SU-DHL-6 (cell line): ENCODE data around the gene SREBF2.

Experiments used
- H2AFZ ChIP-seq: fragments of 200-600 bp; sonication (generic); 2 replicates; pipeline ENCODE4 v1.6.1; 2014; ENCODE audit warnings: low read depth, mild to moderate bottlenecking, moderate library complexity, mixed read lengths, antibody characterized with exemption, low read length; ENCODE audit not compliant: severe bottlenecking
- H3F3A ChIP-seq: fragments of 200-600 bp; shearing (Covaris generic); 2 replicates; pipeline ENCODE4 v1.6.0; 2016; ENCODE audit warnings: antibody characterized with exemption, mild to moderate bottlenecking; ENCODE audit not compliant: insufficient read depth
- H3K27ac ChIP-seq: fragments of 200-600 bp; sonication (generic); 2 replicates; pipeline ENCODE4 v1.5.1; 2016; ENCODE audit warnings: low read depth, mild to moderate bottlenecking, low read length, moderate library complexity, mixed read lengths
- H3K27me3 ChIP-seq: fragments of 200-600 bp; sonication (generic), shearing (Covaris generic); 2 replicates; pipeline ENCODE4 v1.6.0; 2014; ENCODE audit warnings: mild to moderate bottlenecking, low read length
- H3K36me3 ChIP-seq: fragments of 200-600 bp; sonication (generic); 2 replicates; pipeline ENCODE4 v1.6.1; 2014; ENCODE audit warnings: mild to moderate bottlenecking, low read length, mixed read lengths
- H3K4me2 ChIP-seq: fragments of 300-600, 200-600 bp; shearing (Covaris generic), sonication (generic); 2 replicates; pipeline ENCODE4 v1.6.0; 2014; ENCODE audit warnings: low read length, low read depth, mild to moderate bottlenecking; ENCODE audit not compliant: poor library complexity, severe bottlenecking
- H3K4me3 ChIP-seq: fragments of 200-600 bp; sonication (generic); 2 replicates; pipeline ENCODE4 v1.5.1; 2014; ENCODE audit warnings: antibody characterized with exemption, low read length, mild to moderate bottlenecking, mixed read lengths; ENCODE audit not compliant: insufficient read depth, poor library complexity, severe bottlenecking
- H3K79me2 ChIP-seq: fragments of 200-600 bp; sonication (generic); 2 replicates; pipeline ENCODE4 v1.6.1; 2014; ENCODE audit warnings: mild to moderate bottlenecking, low read length, moderate library complexity; ENCODE audit not compliant: insufficient read depth
- H3K9ac ChIP-seq: fragments of 200-600 bp; sonication (generic); 2 replicates; pipeline ENCODE4 v1.7.0; 2014; ENCODE audit warnings: mild to moderate bottlenecking, low read length
- H3K9me2 ChIP-seq: fragments of 200-600 bp; sonication (generic); replicated peaks from 2 replicates; pipeline ENCODE4 v1.6.1; 2014; ENCODE audit warnings: low read length; ENCODE audit not compliant: insufficient read depth
- H3K9me3 ChIP-seq: fragments of 200-600 bp; sonication (generic); 2 replicates; pipeline ENCODE4 v1.6.1; 2014; ENCODE audit warnings: low read length, mixed read lengths; ENCODE audit not compliant: insufficient read depth
- H4K20me1 ChIP-seq: fragments of 200-600 bp; sonication (generic); 2 replicates; pipeline ENCODE4 v1.6.1; 2014; ENCODE audit warnings: low read depth, mild to moderate bottlenecking, antibody characterized with exemption, low read length, moderate library complexity, mixed read lengths
- CTCF ChIP-seq: fragments of 200-600 bp; sonication (generic); IDR thresholded peaks from one replicate; pipeline ENCODE4 v1.5.1; 2017; ENCODE audit warnings: antibody characterized with exemption, mild to moderate bottlenecking, low read length, moderate library complexity; ENCODE audit not compliant: insufficient read depth, poor library complexity, severe bottlenecking
- EZH2phosphoT487 ChIP-seq: fragments of 200-600 bp; sonication (generic), shearing (Covaris generic); conservative IDR thresholded peaks from 2 replicates; pipeline ENCODE4 v1.6.1; 2018; ENCODE audit warnings: mild to moderate bottlenecking, antibody characterized with exemption, low read length, moderate library complexity, mixed read lengths

SREBF2 gene

GRCh38 chr22:41915035-41915785, 82.3 kb downstream of the SREBF2 start, which contains the start of gene SHISA8:
Gene SHISA8 (minus strand): TSS chr22:41915074. CDS start chr22:41914667, 407 bp downstream.
- H3K4me2 ChIP-seq: peak within 1 kb of the TSS; percentile 34
- H3K27ac ChIP-seq: no peak within 1 kb of the TSS
- H3F3A ChIP-seq: peaks cover 22% of the 10 kb centered on the region
- no peak within 1 kb of the TSS for H3K4me3 ChIP-seq
- no peak for TF ChIP-seq CTCF
- no peak for TF ChIP-seq EZH2phosphoT487
- H3K36me3 ChIP-seq: no peaks in the 10 kb centered on the region
- peak within 1 kb of the TSS; percentile 29; the same call in 1 of the 2 replicates for H3K9ac ChIP-seq
- no peaks in the 10 kb centered on the region for H3K27me3 ChIP-seq
- H3K9me3 ChIP-seq: no peaks in the 10 kb centered on the region
- no peaks in the 10 kb centered on the region for H4K20me1 ChIP-seq
- no peak within 1 kb of the TSS for H2AFZ ChIP-seq
- no peaks in the 10 kb centered on the region for H3K9me2 ChIP-seq
- no peaks in the 10 kb centered on the region for H3K79me2 ChIP-seq

GRCh38 chr22:41915786-41916493, 83.0 kb downstream of the SREBF2 start:
- no peak overlapping the region for H3K27ac ChIP-seq
- H2AFZ ChIP-seq: no peak overlapping the region
- TF ChIP-seq CTCF (no peak), EZH2phosphoT487 (no peak)
- no peak overlapping the region for H3K4me3 ChIP-seq
- no peak overlapping the region for H3K9ac ChIP-seq
- H3K4me2 ChIP-seq: no peak overlapping the region
- H3F3A ChIP-seq: peaks cover 29% of the 10 kb centered on the region
- H3K79me2 ChIP-seq: no peaks in the 10 kb centered on the region
- no peaks in the 10 kb centered on the region for H3K27me3 ChIP-seq
- no peaks in the 10 kb centered on the region for H3K9me2 ChIP-seq
- no peaks in the 10 kb centered on the region for H4K20me1 ChIP-seq
- no peaks in the 10 kb centered on the region for H3K9me3 ChIP-seq
- no peaks in the 10 kb centered on the region for H3K36me3 ChIP-seq

- Histone ChIP-seq H3K79me2 (no peaks in the 10 kb centered on the region), H4K20me1 (no peaks in the 10 kb centered on the region), H3K4me3 (no peak overlapping the region), H3K36me3 (no peaks in the 10 kb centered on the region), H3K9ac (no peak overlapping the region), H2AFZ (no peak overlapping the region), H3K4me2 (no peak overlapping the region), H3K9me2 (no peaks in the 10 kb centered on the region), H3F3A (peaks cover 37% of the 10 kb centered on the region), H3K27me3 (no peaks in the 10 kb centered on the region), H3K9me3 (no peaks in the 10 kb centered on the region), H3K27ac (no peak overlapping the region)
- TF ChIP-seq EZH2phosphoT487: no peak
- no peak for TF ChIP-seq CTCF
These were observed 83.9 kb downstream of the SREBF2 start for GRCh38 chr22:41916745-41917358.
